ENCODE results near the gene GALT. TPM values are rescaled to one million over a fixed set of nuclear protein-coding genes. Genes with fewer than 3 reads are reported as not detected.

The GALT gene
- total RNA-seq, 3 donors from 2014 or later, result 26.1 to 37.0 (median 36.7) TPM

GRCh38 chr9:34620061-34620994 lies 26.1 kb upstream of the GALT start, which contains the start of gene DCTN3:
Gene DCTN3 (minus strand): TSS chr9:34620495. CDS start chr9:34620464, 31 bp downstream.
- peaks cover 0 to 8% of the 10 kb centered on the region in 2 donors for H3K4me1 ChIP-seq
- DNase-seq (ENCODE audit: low spot score in 2 of 2), result peak; percentile 91 to 94
- no peaks in the 10 kb centered on the region for H3K9me3 ChIP-seq
- peak within 1 kb of the TSS; percentile 76 to 84 (median 76) for H3K4me3 ChIP-seq
- intact Hi-C loops (cut with DNase I; ENCODE audit: low total_unique reads), result no loop called here
- H3K27ac ChIP-seq, result peak within 1 kb of the TSS; percentile 45 to 67
- peaks cover 0 to 26% of the 10 kb centered on the region in 2 donors for H3K27me3 ChIP-seq
- peaks cover 11% of the 10 kb centered on the region for H3K36me3 ChIP-seq
- TF ChIP-seq POLR2AphosphoS5 (IDR thresholded peaks at IDR 0.05) (peak; percentile 22 to 60 (median 25)), POLR2A (IDR thresholded peaks at IDR 0.05) (no peak)

GRCh38 chr9:34623374-34624235 lies 22.9 kb upstream of the GALT start:
- DNase-seq (ENCODE audit: low spot score in 2 of 2), result no peak
- intact Hi-C loops (cut with DNase I; ENCODE audit: low total_unique reads), result no loop called here
- Histone ChIP-seq H3K4me1 (peaks cover 0 to 8% of the 10 kb centered on the region in 2 donors), H3K27me3 (peaks cover 6 to 53% of the 10 kb centered on the region in 2 donors), H3K4me3 (peak overlapping the region in 1 of 3 donors; percentile 43), H3K9me3 (no peaks in the 10 kb centered on the region), H3K27ac (no peak overlapping the region), H3K36me3 (no peaks in the 10 kb centered on the region)
- TF ChIP-seq POLR2A (IDR thresholded peaks at IDR 0.05) (no peak), POLR2AphosphoS5 (IDR thresholded peaks at IDR 0.05) (no peak), CTCF (IDR thresholded peaks at IDR 0.05) (no peak)

GRCh38 chr9:34624475-34625185 lies 21.8 kb upstream of the GALT start:
- no peaks in the 10 kb centered on the region for H3K36me3 ChIP-seq
- H3K4me1 ChIP-seq, result peaks cover 0 to 2% of the 10 kb centered on the region in 2 donors
- DNase-seq (ENCODE audit: low spot score in 2 of 2), result no peak
- H3K9me3 ChIP-seq, result no peaks in the 10 kb centered on the region
- H3K27ac ChIP-seq, result no peak overlapping the region
- no peak for TF ChIP-seq CTCF (IDR thresholded peaks at IDR 0.05)
- no peak for TF ChIP-seq POLR2AphosphoS5 (IDR thresholded peaks at IDR 0.05)
- TF ChIP-seq POLR2A (IDR thresholded peaks at IDR 0.05), result no peak
- intact Hi-C loops (cut with DNase I; ENCODE audit: low total_unique reads), result no loop called here
- peaks cover 6 to 53% of the 10 kb centered on the region in 2 donors for H3K27me3 ChIP-seq
- H3K4me3 ChIP-seq, result no peak overlapping the region

DNA sequence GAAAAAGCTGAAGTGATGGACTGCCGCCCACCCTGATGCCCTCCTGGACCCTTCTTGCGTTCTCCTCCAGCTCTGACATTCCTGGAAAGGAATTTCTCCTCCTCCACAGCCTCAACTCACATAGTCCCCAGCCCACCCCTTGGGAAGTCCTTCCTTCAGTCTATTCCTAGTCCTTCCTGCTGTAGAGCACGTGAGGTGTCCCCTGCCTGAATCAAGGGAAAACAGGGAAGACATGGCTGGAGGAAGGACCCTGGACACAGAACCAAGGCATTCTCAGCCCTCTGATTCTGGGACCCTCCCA lies 21.3 kb upstream of the GALT start:
- H3K9me3 ChIP-seq, result no peaks in the 10 kb centered on the region
- intact Hi-C loops (cut with DNase I; ENCODE audit: low total_unique reads), result no loop called here
- TF ChIP-seq CTCF (IDR thresholded peaks at IDR 0.05) (no peak), POLR2AphosphoS5 (IDR thresholded peaks at IDR 0.05) (no peak), POLR2A (IDR thresholded peaks at IDR 0.05) (no peak)
- H3K4me3 ChIP-seq, result no peak overlapping the region
- no peak for DNase-seq (ENCODE audit: low spot score in 2 of 2)
- no peaks in the 10 kb centered on the region for H3K36me3 ChIP-seq
- peaks cover 6 to 53% of the 10 kb centered on the region in 2 donors for H3K27me3 ChIP-seq
- no peak overlapping the region for H3K27ac ChIP-seq
- H3K4me1 ChIP-seq, result no peaks in the 10 kb centered on the region

Data from breast epithelium (tissue), 4 donors.